ENCODE data around the gene MED22.
"Not testable (repeated sequence)": the region's sequence is repeated elsewhere in the genome, so short reads cannot be mapped to it uniquely, and the experiment has no call there.

DNA sequence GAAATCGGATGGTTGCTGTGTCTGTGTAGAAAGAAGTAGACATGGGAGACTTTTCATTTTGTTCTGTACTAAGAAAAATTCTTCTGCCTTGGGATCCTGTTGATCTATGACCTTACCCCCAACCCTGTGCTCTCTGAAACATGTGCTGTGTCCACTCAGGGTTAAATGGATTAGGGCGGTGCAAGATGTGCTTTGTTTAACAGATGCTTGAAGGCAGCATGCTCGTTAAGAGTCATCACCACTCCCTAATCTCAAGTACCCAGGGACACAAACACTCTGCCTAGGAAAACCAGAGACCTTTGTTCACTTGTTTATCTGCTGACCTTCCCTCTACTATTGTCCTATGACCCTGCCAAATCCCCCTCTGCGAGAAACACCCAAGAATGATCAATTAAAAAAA, 43.5 kb upstream of the MED22 start:
- TF ChIP-seq, protein P1, sequence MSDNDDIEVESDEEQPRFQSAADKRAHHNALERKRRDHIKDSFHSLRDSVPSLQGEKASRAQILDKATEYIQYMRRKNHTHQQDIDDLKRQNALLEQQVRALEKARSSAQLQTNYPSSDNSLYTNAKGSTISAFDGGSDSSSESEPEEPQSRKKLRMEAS (IDR thresholded peaks at IDR 0.05) = not testable (repeated sequence)
- TF ChIP-seq EZH2 (IDR thresholded peaks at IDR 0.05); FOSL1 (IDR thresholded peaks at IDR 0.05; ENCODE audit: low read depth); CTCF (IDR thresholded peaks at IDR 0.05 in 2 of 3, conservative IDR thresholded peaks at IDR 0.05 in 1 of 3; ENCODE audit: borderline replicate concordance in 1 of 3, insufficient read depth in 1 of 3, low read depth in 2 of 3, low read length in 2 of 3); SIN3A (IDR thresholded peaks at IDR 0.05; ENCODE audit: low read depth); JUND (IDR thresholded peaks at IDR 0.05); POLR2AphosphoS5 (IDR thresholded peaks at IDR 0.05; ENCODE audit: low read depth, low read length); EGR1 (IDR thresholded peaks at IDR 0.05; ENCODE audit: low read depth); SP1 (IDR thresholded peaks at IDR 0.05; ENCODE audit: low read depth); POLR2A (IDR thresholded peaks at IDR 0.05; ENCODE audit: borderline replicate concordance, extremely low read depth, insufficient read depth, insufficient read length); YY1 (IDR thresholded peaks at IDR 0.05; ENCODE audit: extremely low read depth, insufficient replicate concordance, low read depth, low read length): not testable (repeated sequence)
